CD4-positive, alpha-beta T cell treated with Interleukin-12 subunit alpha and Interleukin-12 subunit beta, for 1 hour (primary cell): ENCODE data around the gene ATXN1.
"Not testable (repeated sequence)": the region's sequence is repeated elsewhere in the genome, so short reads cannot be mapped to it uniquely, and the experiment has no call there.

Source experiments
- DNase-seq: peaks from one replicate; pipeline ENCODE4 v3.0.0-alpha.2; 2020

ATXN1 gene

GRCh38 chr6:16263464-16264099 is 497.7 kb downstream of the ATXN1 start:
- not testable (repeated sequence) for DNase-seq

- DNase-seq, result not testable (repeated sequence)
Measured at GRCh38 chr6:16262773-16263172, 498.5 kb downstream of the ATXN1 start.

GRCh38 chr6:16260602-16261001 is 500.7 kb downstream of the ATXN1 start:
- DNase-seq, result not testable (repeated sequence)

- DNase-seq, result not testable (repeated sequence)
Measured at GRCh38 chr6:16259604-16260003, 501.7 kb downstream of the ATXN1 start.

GRCh38 chr6:16258709-16259075 is 502.6 kb downstream of the ATXN1 start:
- DNase-seq, result no peak

- no peak for DNase-seq
Measured at GRCh38 chr6:16257999-16258708, 503.1 kb downstream of the ATXN1 start.

- no peak for DNase-seq
Measured at GRCh38 chr6:16256781-16257180, 504.5 kb downstream of the ATXN1 start.

- DNase-seq, result no peak
Measured at GRCh38 chr6:16254535-16254934, 506.7 kb downstream of the ATXN1 start.

GRCh38 chr6:16253399-16254144 is 507.7 kb downstream of the ATXN1 start:
- no peak for DNase-seq

- no peak for DNase-seq
Measured at GRCh38 chr6:16252686-16253299, 508.5 kb downstream of the ATXN1 start.

GRCh38 chr6:16251706-16252105 is 509.6 kb downstream of the ATXN1 start:
- no peak for DNase-seq

- DNase-seq, result no peak
Measured at GRCh38 chr6:16249971-16250370, 511.3 kb downstream of the ATXN1 start.
